Vagina (tissue), 2 donors: Measurements from ENCODE around the gene PDE11A.

Experiments
- POLR2A ChIP-seq, 2 donors: fragments of 450-650 bp; IDR thresholded peaks; one replicate each; pipeline ENCODE4 v1.6.1; 2017; ENCODE audit warnings: antibody characterized with exemption in 2 of 2, mild to moderate bottlenecking in 2 of 2, moderate library complexity in 2 of 2
- POLR2AphosphoS5 ChIP-seq, 2 donors: sonication (generic); formaldehyde crosslinking; IDR thresholded peaks; one replicate each; pipeline ENCODE4 v1.9.0; 2017; ENCODE audit warnings: antibody characterized with exemption in 2 of 2, mild to moderate bottlenecking in 2 of 2, low read depth in 1 of 2; ENCODE audit not compliant: insufficient read depth in 1 of 2
- TF ChIP-seq, protein P1 (sequence below), 3 experiments: fragments of 450-650 bp in 2 of 3; fragments of 200-600 bp in 1 of 3; sonication (generic) in 1 of 3; IDR thresholded peaks; one replicate each; pipeline ENCODE4 v1.5.1; 2017 to 2019; ENCODE audit warnings: antibody characterized with exemption in 3 of 3, mild to moderate bottlenecking in 2 of 3, moderate library complexity in 2 of 3

DNA sequence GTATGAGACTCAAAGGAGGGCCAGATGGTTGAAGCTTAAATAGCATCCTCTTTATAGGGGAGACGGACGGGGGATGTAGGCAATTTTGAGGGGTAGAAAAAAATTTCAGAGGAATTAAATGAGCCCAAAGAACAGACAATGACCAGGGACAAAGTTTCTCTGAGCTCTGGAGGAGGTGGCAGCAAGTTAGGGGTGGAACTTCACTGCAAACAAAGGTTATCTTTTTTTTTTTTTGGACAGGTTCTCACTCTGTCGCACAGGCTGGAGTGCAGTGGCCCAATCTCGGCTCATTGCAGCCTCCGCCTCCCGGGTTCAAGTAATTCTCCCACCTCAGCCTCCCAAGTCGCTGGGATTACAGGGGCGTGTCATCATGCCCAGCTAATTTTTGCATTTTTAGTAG lies 195.6 kb downstream of the PDE11A start:
- TF ChIP-seq, protein P1, sequence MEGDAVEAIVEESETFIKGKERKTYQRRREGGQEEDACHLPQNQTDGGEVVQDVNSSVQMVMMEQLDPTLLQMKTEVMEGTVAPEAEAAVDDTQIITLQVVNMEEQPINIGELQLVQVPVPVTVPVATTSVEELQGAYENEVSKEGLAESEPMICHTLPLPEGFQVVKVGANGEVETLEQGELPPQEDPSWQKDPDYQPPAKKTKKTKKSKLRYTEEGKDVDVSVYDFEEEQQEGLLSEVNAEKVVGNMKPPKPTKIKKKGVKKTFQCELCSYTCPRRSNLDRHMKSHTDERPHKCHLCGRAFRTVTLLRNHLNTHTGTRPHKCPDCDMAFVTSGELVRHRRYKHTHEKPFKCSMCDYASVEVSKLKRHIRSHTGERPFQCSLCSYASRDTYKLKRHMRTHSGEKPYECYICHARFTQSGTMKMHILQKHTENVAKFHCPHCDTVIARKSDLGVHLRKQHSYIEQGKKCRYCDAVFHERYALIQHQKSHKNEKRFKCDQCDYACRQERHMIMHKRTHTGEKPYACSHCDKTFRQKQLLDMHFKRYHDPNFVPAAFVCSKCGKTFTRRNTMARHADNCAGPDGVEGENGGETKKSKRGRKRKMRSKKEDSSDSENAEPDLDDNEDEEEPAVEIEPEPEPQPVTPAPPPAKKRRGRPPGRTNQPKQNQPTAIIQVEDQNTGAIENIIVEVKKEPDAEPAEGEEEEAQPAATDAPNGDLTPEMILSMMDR (IDR thresholded peaks at IDR 0.05), result no peak
- no peak for TF ChIP-seq POLR2A (IDR thresholded peaks at IDR 0.05)
- no peak for TF ChIP-seq POLR2AphosphoS5 (IDR thresholded peaks at IDR 0.05; ENCODE audit: insufficient read depth in 1 of 2, low read depth in 1 of 2)
